HepG2 (cell line): Measurements from ENCODE around the gene RPTOR. TPM values are rescaled to one million over a fixed set of nuclear protein-coding genes. Genes with fewer than 3 reads are reported as not detected.
A peak's percentile ranks its signal among the peaks of the same experiment; 100 is the strongest.

Source experiments
- DDIT3 ChIP-seq: sonication (generic); formaldehyde crosslinking; IDR thresholded peaks from 2 replicates; pipeline ENCODE4 v1.4.0; 2020; ENCODE audit warnings: mild to moderate bottlenecking, missing genetic modification reagents
- FOXM1 ChIP-seq: sonication (generic); formaldehyde crosslinking; IDR thresholded peaks from 2 replicates; pipeline ENCODE4 v1.5.0; 2020; ENCODE audit warnings: missing genetic modification reagents
- GPN1 ChIP-seq: sonication (generic); formaldehyde crosslinking; IDR thresholded peaks from 2 replicates; pipeline ENCODE4 v1.5.1; 2020; ENCODE audit warnings: missing genetic modification reagents, borderline replicate concordance
- IRX3 ChIP-seq: sonication (generic); formaldehyde crosslinking; IDR thresholded peaks from 2 replicates; pipeline ENCODE4 v1.8.1; 2023; ENCODE audit warnings: mild to moderate bottlenecking, low read depth, missing genetic modification reagents, borderline replicate concordance
- KLF11 ChIP-seq: IDR thresholded peaks from 2 replicates; pipeline ENCODE4 v1.6.1; 2016; ENCODE audit warnings: missing compliant biosample characterization
- KLF12 ChIP-seq: sonication (generic); formaldehyde crosslinking; IDR thresholded peaks from 2 replicates; pipeline ENCODE4 v1.4.0; 2020; ENCODE audit warnings: missing genetic modification reagents, borderline replicate concordance
- MEF2D ChIP-seq: sonication (generic); formaldehyde crosslinking; IDR thresholded peaks from 2 replicates; pipeline ENCODE4 v1.5.1; 2020; ENCODE audit warnings: mild to moderate bottlenecking, missing genetic modification reagents
- MXI1 ChIP-seq: IDR thresholded peaks from 3 replicates; pipeline ENCODE4 v1.6.1; 2012; ENCODE audit warnings: low read depth, low read length, inconsistent platforms, borderline replicate concordance
- NFYB ChIP-seq: sonication (generic); formaldehyde crosslinking; IDR thresholded peaks from 2 replicates; pipeline ENCODE4 v1.4.0; 2020; ENCODE audit warnings: missing genetic modification reagents
- RBAK ChIP-seq: sonication (generic); formaldehyde crosslinking; IDR thresholded peaks from 2 replicates; pipeline ENCODE4 v1.5.1; 2020; ENCODE audit warnings: mild to moderate bottlenecking, missing genetic modification reagents
- RNF2 ChIP-seq: fragments of 450-650 bp; conservative IDR thresholded peaks from 2 replicates; pipeline ENCODE4 v1.6.1; 2016; ENCODE audit warnings: low read depth
- SETDB1 ChIP-seq: sonication (generic); formaldehyde crosslinking; IDR thresholded peaks from 2 replicates; pipeline ENCODE4 v1.5.1; 2020; ENCODE audit warnings: missing genetic modification reagents, mild to moderate bottlenecking, borderline replicate concordance
- SNAPC5 ChIP-seq: sonication (generic); formaldehyde crosslinking; IDR thresholded peaks from 2 replicates; pipeline ENCODE4 v1.8.1; 2023; ENCODE audit warnings: mild to moderate bottlenecking, missing genetic modification reagents, borderline replicate concordance
- SP140L ChIP-seq: sonication (generic); formaldehyde crosslinking; IDR thresholded peaks from 2 replicates; pipeline ENCODE4 v1.4.0; 2020; ENCODE audit warnings: missing genetic modification reagents, borderline replicate concordance
- SUZ12 ChIP-seq: fragments of 150-350 bp; IDR thresholded peaks from 2 replicates; pipeline ENCODE4 v1.6.1; 2014; ENCODE audit warnings: low read depth, low read length
- TARDBP ChIP-seq: sonication (generic); formaldehyde crosslinking; IDR thresholded peaks from 2 replicates; pipeline ENCODE4 v1.8.0; 2022; ENCODE audit warnings: mild to moderate bottlenecking, missing genetic modification reagents
- TFDP1 ChIP-seq: IDR thresholded peaks from 2 replicates; pipeline ENCODE4 v1.6.1; 2016; ENCODE audit warnings: missing compliant biosample characterization, missing genetic modification reagents, borderline replicate concordance
- THAP8 ChIP-seq: sonication (generic); formaldehyde crosslinking; IDR thresholded peaks from 2 replicates; pipeline ENCODE4 v1.5.1; 2020; ENCODE audit warnings: missing genetic modification reagents, mild to moderate bottlenecking, borderline replicate concordance
- ZBTB8A ChIP-seq: sonication (generic); formaldehyde crosslinking; IDR thresholded peaks from 2 replicates; pipeline ENCODE4 v1.4.0; 2020; ENCODE audit warnings: mild to moderate bottlenecking, low read depth, missing genetic modification reagents, borderline replicate concordance
- ZNF136 ChIP-seq: sonication (generic); formaldehyde crosslinking; IDR thresholded peaks from 2 replicates; pipeline ENCODE4 v1.8.1; 2022; ENCODE audit warnings: low read depth, mild to moderate bottlenecking, moderate library complexity, missing genetic modification reagents
- ZNF264 ChIP-seq: sonication (generic); formaldehyde crosslinking; IDR thresholded peaks from 2 replicates; pipeline ENCODE4 v1.4.0; 2020; ENCODE audit warnings: missing genetic modification reagents
- ZNF451 ChIP-seq: sonication (generic); formaldehyde crosslinking; IDR thresholded peaks from 2 replicates; pipeline ENCODE4 v1.5.0; 2020; ENCODE audit warnings: mild to moderate bottlenecking, missing genetic modification reagents
- ZNF501 ChIP-seq: sonication (generic); formaldehyde crosslinking; IDR thresholded peaks from 2 replicates; pipeline ENCODE4 v1.5.1; 2020; ENCODE audit warnings: mild to moderate bottlenecking, moderate library complexity, missing genetic modification reagents
- ZNF674 ChIP-seq: sonication (generic); formaldehyde crosslinking; IDR thresholded peaks from 2 replicates; pipeline ENCODE4 v1.5.0; 2020; ENCODE audit warnings: low read depth, mild to moderate bottlenecking, missing genetic modification reagents
- ZNF713 ChIP-seq: sonication (generic); formaldehyde crosslinking; IDR thresholded peaks from 2 replicates; pipeline ENCODE4 v1.4.0; 2020; ENCODE audit warnings: mild to moderate bottlenecking, missing genetic modification reagents
- ZNF776 ChIP-seq: sonication (generic); formaldehyde crosslinking; IDR thresholded peaks from 2 replicates; pipeline ENCODE4 v1.4.0; 2020; ENCODE audit warnings: mild to moderate bottlenecking, missing genetic modification reagents
- polyA plus RNA-seq, 8 experiments: library from polyadenylated mRNA; depleted of rRNA in 3 of 8; stranded (reverse) in 7 of 8; unstranded in 1 of 8; fragments of >200 nt; fragmentation: Illumina TruSeq in 4 of 8; extraction: Trizol in 4 of 8; gene quantifications; 2 replicates each; pipeline versions ENCODE4 v1.2.1 to v1.2.3, GENCODE V29; 2011 to 2016; ENCODE audit warnings: low read depth in 4 of 8, missing spikeins in 1 of 8, mixed read lengths in 1 of 8; ENCODE audit not compliant: insufficient read depth in 1 of 8
- total RNA-seq, 5 experiments: library from RNA; depleted of rRNA; stranded (reverse); fragments of >200 nt; fragmentation: Illumina TruSeq; extraction: Trizol; gene quantifications; 2 replicates each; pipeline ENCODE4 v1.2.3, GENCODE V29; 2016; ENCODE audit warnings: low read depth in 1 of 5
- TF ChIP-seq, protein P1 (sequence below): sonication (generic); formaldehyde crosslinking; IDR thresholded peaks from 2 replicates; pipeline ENCODE4 v1.8.0; 2022; ENCODE audit warnings: mild to moderate bottlenecking, missing genetic modification reagents; ENCODE audit not compliant: insufficient replicate concordance

The RPTOR gene
- total and polyA plus RNA-seq, 2 of the 13 experiments (the other 11 are each of a cell fraction or from before 2014, with no cell fraction given), result 6.6 to 25.3 TPM

- TF ChIP-seq SP140L (CRISPR knock-in tag), result peak; percentile 97
- TF ChIP-seq MXI1, result peak; percentile 96
- TF ChIP-seq ZNF713 (CRISPR knock-in tag), result peak; percentile 72; the same call in 1 of the 2 replicates
- TF ChIP-seq SETDB1 (CRISPR knock-in tag), result no peak
- peak; percentile 92 for TF ChIP-seq ZNF501 (CRISPR knock-in tag)
- TF ChIP-seq NFYB (CRISPR knock-in tag), result peak; percentile 21; the same call in 1 of the 2 replicates
- peak; percentile 91; the same call in 1 of the 2 replicates for TF ChIP-seq TFDP1
- peak; percentile 96 for TF ChIP-seq RNF2
- peak; percentile 92 for TF ChIP-seq TARDBP
- TF ChIP-seq ZNF776 (CRISPR knock-in tag), result peak; percentile 89
- TF ChIP-seq RBAK (CRISPR knock-in tag), result peak; percentile 52; the same call in 1 of the 2 replicates
- TF ChIP-seq ZNF674, result peak; percentile 55; the same call in 1 of the 2 replicates
- peak; percentile 88 for TF ChIP-seq ZNF264
- peak; percentile 49; the same call in 1 of the 2 replicates for TF ChIP-seq SNAPC5 (CRISPR knock-in tag)
- TF ChIP-seq KLF12 (CRISPR knock-in tag), result peak; percentile 89
- peak; percentile 84; the same call in 1 of the 2 replicates for TF ChIP-seq ZNF136 (CRISPR knock-in tag)
- peak; percentile 88 for TF ChIP-seq IRX3 (CRISPR knock-in tag)
- no peak for TF ChIP-seq THAP8 (CRISPR knock-in tag)
- TF ChIP-seq KLF11 (CRISPR knock-in tag), result peak; percentile 68; the same call in 1 of the 2 replicates
- TF ChIP-seq, protein P1, sequence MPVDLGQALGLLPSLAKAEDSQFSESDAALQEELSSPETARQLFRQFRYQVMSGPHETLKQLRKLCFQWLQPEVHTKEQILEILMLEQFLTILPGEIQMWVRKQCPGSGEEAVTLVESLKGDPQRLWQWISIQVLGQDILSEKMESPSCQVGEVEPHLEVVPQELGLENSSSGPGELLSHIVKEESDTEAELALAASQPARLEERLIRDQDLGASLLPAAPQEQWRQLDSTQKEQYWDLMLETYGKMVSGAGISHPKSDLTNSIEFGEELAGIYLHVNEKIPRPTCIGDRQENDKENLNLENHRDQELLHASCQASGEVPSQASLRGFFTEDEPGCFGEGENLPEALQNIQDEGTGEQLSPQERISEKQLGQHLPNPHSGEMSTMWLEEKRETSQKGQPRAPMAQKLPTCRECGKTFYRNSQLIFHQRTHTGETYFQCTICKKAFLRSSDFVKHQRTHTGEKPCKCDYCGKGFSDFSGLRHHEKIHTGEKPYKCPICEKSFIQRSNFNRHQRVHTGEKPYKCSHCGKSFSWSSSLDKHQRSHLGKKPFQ (CRISPR knock-in tag), result peak; percentile 86
- TF ChIP-seq MEF2D, result peak; percentile 96
- peak; percentile 86 for TF ChIP-seq SUZ12
- TF ChIP-seq GPN1, result peak; percentile 55; the same call in 1 of the 2 replicates
- TF ChIP-seq DDIT3 (CRISPR knock-in tag), result no peak
- peak; percentile 81; the same call in 1 of the 2 replicates for TF ChIP-seq ZNF451 (CRISPR knock-in tag)
- no peak; the same call in 1 of the 2 replicates for TF ChIP-seq FOXM1 (CRISPR knock-in tag)
- no peak; the same call in 1 of the 2 replicates for TF ChIP-seq ZBTB8A
Measured at GRCh38 chr17:80544655-80545498, at the start of gene RPTOR (continued).
